Activated CD4-positive, CD25-positive, alpha-beta regulatory T cell treated with anti-CD3 and anti-CD28 coated beads, Interleukin-2, amount 50 U/mL, for 24 hours (primary cell): Measurements from ENCODE around the gene ARL17B.
"Not testable (repeated sequence)": the region's sequence is repeated elsewhere in the genome, so short reads cannot be mapped to it uniquely, and the experiment has no call there.

Experiments
- ATAC-seq, 2 donors: fragments of 150-1000 bp; cut with Tn5 transposase; one replicate each; pipeline ENCODE4 v1.10.0; 2021; ENCODE audit warnings: mild to moderate bottlenecking in 1 of 2, moderate library complexity in 1 of 2

Gene ARL17B

GRCh38 chr17:46287587-46287986 is 74.0 kb downstream of the ARL17B start:
- ATAC-seq, result not testable (repeated sequence)

DNA sequence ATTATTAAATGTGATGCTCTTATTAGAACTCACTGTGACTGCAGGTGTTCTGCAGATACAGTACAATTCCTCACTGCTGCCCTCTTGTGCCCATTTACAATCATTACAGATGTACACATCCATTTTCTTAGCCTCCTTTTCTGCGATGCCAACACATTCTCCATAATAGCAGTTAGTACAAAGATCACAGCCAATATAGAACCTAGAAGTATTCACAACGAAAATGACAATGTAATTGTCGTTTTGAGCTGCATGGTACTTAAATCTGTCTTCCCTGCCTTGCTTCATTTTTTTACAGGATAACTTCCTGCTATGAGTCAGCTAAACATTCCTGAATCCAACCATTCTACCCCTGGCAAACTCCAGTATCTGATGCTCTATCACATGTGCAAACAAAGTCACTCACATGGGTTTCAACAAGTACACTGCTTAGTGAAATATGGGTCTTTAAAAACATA is 74.8 kb downstream of the ARL17B start:
- peak; percentile 24 to 26 for ATAC-seq

DNA sequence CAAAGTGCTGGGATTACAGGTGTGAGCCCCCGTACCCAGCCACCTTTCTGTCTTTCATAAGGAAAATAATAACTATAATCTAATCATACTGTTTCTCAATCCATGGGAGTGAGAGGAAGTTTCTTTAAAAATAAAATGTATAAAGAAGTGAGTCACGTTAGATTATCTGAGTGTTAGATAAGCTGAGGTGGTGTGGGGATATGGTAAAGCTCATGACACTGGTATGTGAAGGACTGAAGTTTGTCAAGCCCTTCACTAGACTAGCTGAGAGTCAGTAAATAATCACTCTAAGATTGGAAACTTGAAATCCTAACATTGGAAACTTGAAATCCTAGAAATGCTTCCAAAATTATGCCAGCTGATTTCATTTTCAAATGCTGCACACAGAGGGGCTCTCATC is 76.1 kb downstream of the ARL17B start:
- not testable (repeated sequence) for ATAC-seq

GRCh38 chr17:46284467-46284866 is 77.1 kb downstream of the ARL17B start:
- peak; percentile 100 for ATAC-seq

- ATAC-seq, result not testable (repeated sequence)
Measured at GRCh38 chr17:46282635-46283034, 78.9 kb downstream of the ARL17B start.

DNA sequence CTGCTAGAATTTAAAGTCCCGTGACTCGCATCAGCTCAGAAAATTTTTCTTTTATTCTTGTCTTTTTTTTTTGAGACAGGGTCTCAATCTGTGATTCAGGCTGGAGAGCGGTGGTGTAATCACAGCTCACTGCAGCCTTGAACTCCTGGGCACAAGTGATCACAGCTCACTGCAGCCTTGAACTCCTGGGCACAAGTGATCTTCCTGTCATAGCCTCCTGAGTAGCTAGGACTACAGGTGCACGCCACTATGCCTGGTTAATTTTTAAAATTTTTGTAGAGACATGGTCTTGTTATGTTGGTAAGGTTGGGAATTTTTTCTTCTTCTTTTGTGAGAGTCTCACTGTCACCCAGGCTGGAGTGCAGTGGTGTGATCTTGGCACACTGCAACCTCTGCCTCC is 80.2 kb downstream of the ARL17B start:
- ATAC-seq, result not testable (repeated sequence)

- not testable (repeated sequence) for ATAC-seq
Measured at GRCh38 chr17:46276728-46277479, 84.7 kb downstream of the ARL17B start.

DNA sequence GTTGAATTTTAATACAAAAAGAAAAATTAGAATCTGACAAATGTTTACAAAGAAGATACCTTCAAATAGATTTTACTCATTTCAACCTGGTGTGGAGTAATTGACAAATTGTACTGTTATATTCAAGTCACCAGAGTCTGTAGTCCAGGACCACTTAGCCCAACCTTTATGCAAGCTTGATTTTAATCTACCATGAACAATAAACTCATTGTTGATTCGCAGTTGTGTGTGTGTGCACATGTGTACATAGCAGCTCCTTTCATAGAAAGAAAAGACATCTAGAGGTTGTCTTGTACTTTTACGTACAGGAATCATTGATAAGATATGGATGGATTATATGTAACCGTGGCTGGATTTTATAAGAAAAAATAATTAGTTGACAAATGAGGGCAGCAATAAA is 87.3 kb downstream of the ARL17B start:
- no peak for ATAC-seq

- ATAC-seq, result no peak
Measured at GRCh38 chr17:46273541-46274236, 87.9 kb downstream of the ARL17B start.

GRCh38 chr17:46270032-46270431 is 91.5 kb downstream of the ARL17B start:
- no peak for ATAC-seq

GRCh38 chr17:46266656-46267544 is 94.7 kb downstream of the ARL17B start:
- peak; percentile 92 to 94 for ATAC-seq

- ATAC-seq, result not testable (repeated sequence)
Measured at GRCh38 chr17:46266063-46266655, 95.4 kb downstream of the ARL17B start.

DNA sequence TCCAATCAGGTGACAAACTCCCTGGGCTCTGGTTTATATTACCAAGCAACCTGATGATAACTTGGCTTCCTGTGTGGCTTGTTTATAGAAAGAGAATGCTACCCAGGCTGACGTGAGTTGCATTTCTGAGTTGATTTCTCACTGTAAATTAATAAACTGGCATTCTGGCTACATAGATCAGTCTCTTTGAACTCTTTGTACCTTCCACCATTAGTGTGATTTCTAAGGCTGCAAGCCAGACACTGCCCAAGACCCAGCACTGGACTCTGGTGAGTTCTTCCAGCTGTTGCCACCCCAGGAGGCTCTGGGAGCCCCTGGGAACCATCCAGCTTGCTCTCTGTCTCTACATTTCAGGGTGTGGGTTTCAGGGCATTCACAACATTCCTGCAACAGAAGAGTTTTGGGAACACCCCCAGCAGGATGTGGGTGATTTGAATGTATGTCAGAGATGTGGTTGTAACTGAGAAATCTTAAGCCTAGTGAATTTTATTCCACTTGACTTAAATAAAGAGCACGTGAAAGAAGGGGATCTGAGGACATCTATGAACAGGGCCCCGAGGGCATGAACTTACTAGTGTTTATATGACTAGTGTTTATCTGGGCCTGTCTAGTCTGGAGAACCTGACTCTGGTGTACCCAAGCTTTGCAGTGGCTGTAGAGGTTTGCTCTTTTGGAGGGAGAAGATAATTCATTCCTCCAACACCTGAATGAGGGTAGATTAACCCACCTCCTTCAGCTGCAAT is 96.9 kb downstream of the ARL17B start:
- ATAC-seq, result no peak

- no peak for ATAC-seq
Measured at GRCh38 chr17:46262271-46262670, 99.3 kb downstream of the ARL17B start.

GRCh38 chr17:46259845-46260661 is 101.5 kb downstream of the ARL17B start:
- ATAC-seq, result peak; percentile 54

GRCh38 chr17:46256369-46256768 is 105.2 kb downstream of the ARL17B start:
- peak; percentile 43 to 61 for ATAC-seq

DNA sequence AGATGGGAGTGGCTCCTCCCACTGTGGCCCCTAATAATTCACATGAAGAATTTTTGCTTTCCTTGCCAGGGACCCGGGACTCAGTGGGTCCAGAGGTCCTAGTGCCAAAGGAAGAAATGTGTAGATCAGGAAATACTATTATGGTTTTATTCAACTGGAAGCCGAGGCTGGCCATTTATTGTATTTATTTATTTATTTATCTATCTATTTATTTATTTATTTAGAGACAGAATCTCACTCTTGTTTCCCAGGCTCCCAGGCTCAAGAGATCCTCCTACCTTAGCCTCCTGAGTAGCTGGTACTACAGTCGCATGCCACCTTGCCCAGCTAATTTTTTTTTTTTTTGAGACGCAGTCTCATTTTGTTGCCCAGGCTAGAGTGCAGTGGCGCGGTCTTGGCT is 107.4 kb downstream of the ARL17B start:
- not testable (repeated sequence) for ATAC-seq

GRCh38 chr17:46253722-46254121 is 107.8 kb downstream of the ARL17B start:
- peak; percentile 88 for ATAC-seq

DNA sequence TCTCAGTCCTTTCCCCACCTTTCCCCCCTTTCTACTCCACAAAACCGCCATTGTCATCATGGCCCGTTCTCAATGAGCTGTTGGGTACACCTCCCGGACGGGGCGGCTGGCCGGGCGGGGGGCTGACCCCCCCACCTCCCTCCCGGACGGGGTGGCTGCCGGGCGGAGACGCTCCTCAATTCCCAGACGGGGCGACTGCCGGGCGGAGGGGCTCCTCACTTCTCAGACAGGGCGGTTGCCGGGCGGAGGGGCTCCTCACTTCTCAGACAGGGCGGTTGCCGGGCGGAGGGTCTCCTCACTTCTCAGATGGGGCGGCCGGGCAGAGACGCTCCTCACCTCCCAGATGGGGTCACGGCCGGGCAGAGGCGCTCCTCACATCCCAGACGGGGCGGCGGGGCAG is 108.8 kb downstream of the ARL17B start:
- ATAC-seq, result not testable (repeated sequence)

DNA sequence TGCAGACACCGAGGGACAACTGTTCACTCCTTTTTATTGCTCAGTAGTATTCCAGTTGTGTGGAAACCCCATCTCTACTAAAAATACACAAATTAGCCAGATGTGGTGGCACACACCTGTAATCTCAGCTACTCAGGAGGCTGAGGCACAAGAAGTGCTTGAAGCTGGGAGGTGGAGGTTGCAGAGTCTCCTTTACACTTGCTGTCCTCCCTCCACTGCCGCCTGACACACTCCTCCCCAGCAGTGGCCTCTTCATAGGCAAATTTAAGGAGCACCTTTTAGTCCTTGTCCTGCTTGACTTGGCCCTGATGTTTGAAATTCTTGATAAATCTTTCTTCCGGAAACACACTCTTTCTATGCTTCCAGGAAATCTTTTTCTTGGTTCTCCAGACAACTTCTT is 112.4 kb downstream of the ARL17B start:
- not testable (repeated sequence) for ATAC-seq
